ENCODE results near the gene GALNT17. TPM values are rescaled to one million over a fixed set of nuclear protein-coding genes. Genes with fewer than 3 reads are reported as not detected.

Gene GALNT17
- total RNA-seq, 1 donor, result 0.18 TPM

DNA sequence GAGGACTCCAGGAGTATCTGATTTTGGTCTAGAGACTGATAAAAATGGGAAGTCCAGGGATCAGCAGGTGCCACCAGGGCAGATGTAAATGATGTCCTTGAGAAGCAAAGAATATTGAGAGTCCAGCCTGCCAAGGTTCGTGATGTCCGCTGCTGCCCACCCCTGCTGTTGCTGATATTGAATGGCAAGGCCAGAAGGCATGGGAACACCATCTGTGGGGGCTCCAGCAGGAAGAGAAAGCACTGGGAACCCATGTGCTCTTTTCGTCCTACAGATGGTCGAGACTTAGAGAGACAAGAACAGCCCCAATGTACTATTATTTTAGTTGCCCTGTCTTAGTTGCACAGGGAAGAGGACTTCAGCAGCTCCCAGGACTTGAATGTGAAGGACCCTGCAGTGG lies 363.9 kb downstream of the GALNT17 start:
- TF ChIP-seq, protein P1, sequence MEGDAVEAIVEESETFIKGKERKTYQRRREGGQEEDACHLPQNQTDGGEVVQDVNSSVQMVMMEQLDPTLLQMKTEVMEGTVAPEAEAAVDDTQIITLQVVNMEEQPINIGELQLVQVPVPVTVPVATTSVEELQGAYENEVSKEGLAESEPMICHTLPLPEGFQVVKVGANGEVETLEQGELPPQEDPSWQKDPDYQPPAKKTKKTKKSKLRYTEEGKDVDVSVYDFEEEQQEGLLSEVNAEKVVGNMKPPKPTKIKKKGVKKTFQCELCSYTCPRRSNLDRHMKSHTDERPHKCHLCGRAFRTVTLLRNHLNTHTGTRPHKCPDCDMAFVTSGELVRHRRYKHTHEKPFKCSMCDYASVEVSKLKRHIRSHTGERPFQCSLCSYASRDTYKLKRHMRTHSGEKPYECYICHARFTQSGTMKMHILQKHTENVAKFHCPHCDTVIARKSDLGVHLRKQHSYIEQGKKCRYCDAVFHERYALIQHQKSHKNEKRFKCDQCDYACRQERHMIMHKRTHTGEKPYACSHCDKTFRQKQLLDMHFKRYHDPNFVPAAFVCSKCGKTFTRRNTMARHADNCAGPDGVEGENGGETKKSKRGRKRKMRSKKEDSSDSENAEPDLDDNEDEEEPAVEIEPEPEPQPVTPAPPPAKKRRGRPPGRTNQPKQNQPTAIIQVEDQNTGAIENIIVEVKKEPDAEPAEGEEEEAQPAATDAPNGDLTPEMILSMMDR (IDR thresholded peaks at IDR 0.05; ENCODE audit: insufficient read depth, low read length), result no peak
- DNase-seq (ENCODE audit: low read depth), result no peak
- no peak overlapping the region for H3K4me3 ChIP-seq (ENCODE audit: low read depth, low read length)

- no peak for DNase-seq (ENCODE audit: low read depth)
- no peak overlapping the region for H3K4me3 ChIP-seq (ENCODE audit: low read depth, low read length)
- TF ChIP-seq, protein P1 (IDR thresholded peaks at IDR 0.05; ENCODE audit: insufficient read depth, low read length), result no peak
Observed at GRCh38 chr7:71497256-71497946, 365.5 kb downstream of the GALNT17 start.

DNA sequence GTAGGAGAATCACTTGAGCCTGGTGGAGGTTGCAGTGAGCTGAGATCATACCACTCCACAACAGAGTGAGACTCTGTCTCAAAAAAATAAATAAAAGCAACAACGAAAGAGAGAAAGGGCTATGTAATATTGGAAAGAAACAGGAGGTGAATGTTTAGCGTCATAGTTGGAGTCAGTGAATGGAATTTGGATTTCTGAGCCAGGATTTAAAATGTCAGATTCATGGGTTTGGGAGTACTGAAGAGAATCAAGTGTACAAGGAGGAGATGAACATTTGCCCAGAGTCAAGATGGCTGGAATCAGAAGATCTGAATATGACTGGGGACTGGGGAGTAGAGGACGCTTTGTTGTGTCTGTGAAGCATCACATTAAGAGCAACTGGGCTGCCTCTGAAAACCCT lies 366.4 kb downstream of the GALNT17 start:
- TF ChIP-seq, protein P1 (IDR thresholded peaks at IDR 0.05; ENCODE audit: insufficient read depth, low read length), result no peak
- H3K4me3 ChIP-seq (ENCODE audit: low read depth, low read length), result no peak overlapping the region
- DNase-seq (ENCODE audit: low read depth), result no peak

DNA sequence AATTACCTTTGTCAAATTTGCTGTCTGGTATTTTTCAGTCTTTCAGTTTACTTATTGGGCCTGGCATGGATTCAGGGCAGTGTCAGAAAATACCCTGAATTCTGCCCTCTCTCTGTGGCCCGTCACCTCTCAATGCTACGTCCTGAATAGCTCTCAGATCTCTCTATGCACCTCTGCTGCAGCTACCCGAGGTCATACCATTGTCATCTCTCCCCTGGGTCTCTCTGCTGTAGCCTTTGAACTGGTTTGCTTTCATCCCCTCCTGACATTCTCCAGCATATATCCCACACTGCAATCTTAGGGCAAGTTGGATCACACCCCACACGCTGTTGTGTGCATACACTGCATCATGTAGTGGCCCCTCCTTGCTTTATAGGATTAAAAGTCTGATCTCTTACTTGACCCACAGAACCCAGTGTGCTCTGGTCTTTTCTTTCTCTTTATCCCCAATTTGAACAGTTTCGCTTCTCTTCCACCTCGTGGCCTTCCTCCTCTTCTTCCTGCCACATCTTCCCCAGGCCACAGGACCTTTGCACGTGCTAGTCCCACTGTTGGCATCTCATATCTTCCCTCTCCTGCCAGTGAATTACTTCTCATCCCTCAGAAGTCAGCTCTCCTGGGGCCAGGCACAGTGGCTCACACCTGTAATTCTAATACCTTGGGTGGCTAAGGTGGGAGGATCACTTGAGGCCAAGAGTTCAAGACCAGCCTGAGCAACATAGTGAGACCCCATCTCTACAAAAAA lies 372.9 kb downstream of the GALNT17 start:
- TF ChIP-seq, protein P1 (IDR thresholded peaks at IDR 0.05; ENCODE audit: insufficient read depth, low read length), result no peak
- no peak overlapping the region for H3K4me3 ChIP-seq (ENCODE audit: low read depth, low read length)
- no peak for DNase-seq (ENCODE audit: low read depth)

GRCh38 chr7:71506822-71507221 lies 374.9 kb downstream of the GALNT17 start:
- TF ChIP-seq, protein P1 (IDR thresholded peaks at IDR 0.05; ENCODE audit: insufficient read depth, low read length), result no peak
- DNase-seq (ENCODE audit: low read depth), result no peak
- no peak overlapping the region for H3K4me3 ChIP-seq (ENCODE audit: low read depth, low read length)

GRCh38 chr7:71507680-71508602 lies 376.0 kb downstream of the GALNT17 start:
- TF ChIP-seq, protein P1 (IDR thresholded peaks at IDR 0.05; ENCODE audit: insufficient read depth, low read length), result no peak
- no peak for DNase-seq (ENCODE audit: low read depth)
- no peak overlapping the region for H3K4me3 ChIP-seq (ENCODE audit: low read depth, low read length)

Measured in fibroblast of the aortic adventitia (primary cell).